ENCODE results near the gene ACAD9.
A peak's percentile ranks its signal among the peaks of the same experiment; 100 is the strongest.
"Not testable (repeated sequence)": the region's sequence is repeated elsewhere in the genome, so short reads cannot be mapped to it uniquely, and the experiment has no call there.

The ACAD9 gene

DNA sequence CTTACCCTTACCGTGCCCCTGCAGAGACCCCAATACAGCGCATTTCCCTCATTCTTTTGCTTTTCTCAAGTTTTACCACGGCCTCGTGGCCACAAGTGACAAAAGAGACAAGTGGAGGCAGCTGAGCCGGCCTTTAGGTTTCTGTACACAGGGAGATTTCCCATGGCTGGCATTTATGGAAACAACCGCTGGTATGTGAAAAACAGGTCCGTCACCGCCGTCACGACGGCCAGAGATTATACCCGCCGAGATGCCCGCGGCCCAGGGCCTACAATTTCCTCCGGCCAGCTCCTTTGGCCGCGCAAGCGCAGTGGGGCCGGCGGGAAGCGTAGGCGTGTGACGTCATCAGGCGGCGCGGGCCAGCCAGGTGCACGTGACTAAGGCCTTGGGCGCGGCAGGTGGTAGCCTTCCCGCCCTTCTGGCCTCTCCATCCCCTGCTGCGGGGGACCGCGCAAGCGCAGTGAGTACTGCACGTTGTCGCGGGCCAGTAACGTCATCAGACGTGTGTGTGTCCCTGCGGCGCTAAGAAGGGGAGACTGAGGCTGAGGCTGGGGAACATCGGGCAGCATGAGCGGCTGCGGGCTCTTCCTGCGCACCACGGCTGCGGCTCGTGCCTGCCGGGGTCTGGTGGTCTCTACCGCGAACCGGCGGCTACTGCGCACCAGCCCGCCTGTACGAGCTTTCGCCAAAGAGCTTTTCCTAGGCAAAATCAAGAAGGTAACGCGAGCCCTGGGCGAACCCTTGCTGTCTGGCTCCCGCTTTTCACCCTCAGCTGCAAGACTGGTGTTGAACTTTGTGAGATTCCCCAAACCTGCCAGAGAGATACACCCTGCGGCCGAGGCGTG, at the start of gene ACAD9:
Gene ACAD9 (plus strand): TSS at position 496 of the 845 bp plus-strand sequence. CDS start 72 bp downstream, at position 568.
- DNase-seq (ENCODE audit: low spot score), result peak; percentile 99

GRCh38 chr3:128829925-128830625, 49.3 kb upstream of the ACAD9 start:
- not testable (repeated sequence) for DNase-seq (ENCODE audit: low spot score)

GRCh38 chr3:128830762-128831161, 48.7 kb upstream of the ACAD9 start:
- DNase-seq (ENCODE audit: low spot score), result not testable (repeated sequence)

DNA sequence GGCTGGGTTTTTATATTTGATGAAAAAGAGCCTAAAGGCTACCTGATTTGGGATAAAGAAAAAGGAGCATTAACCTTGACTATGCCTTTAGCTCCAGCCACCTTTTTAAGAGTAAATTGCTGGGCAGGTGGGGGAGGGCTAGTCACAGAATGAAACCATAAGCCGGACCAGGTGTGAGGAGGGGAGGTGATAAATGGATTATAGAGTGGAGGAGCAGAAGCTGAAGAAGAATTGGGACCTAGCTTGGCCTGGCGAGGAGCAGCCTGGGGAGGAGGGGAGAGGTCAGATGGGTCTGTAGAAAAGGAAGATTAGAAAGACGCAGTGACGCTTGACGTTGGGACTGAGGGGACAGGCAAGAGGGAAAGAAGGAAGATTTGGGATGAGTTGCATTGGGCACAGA, 46.4 kb upstream of the ACAD9 start:
- not testable (repeated sequence) for DNase-seq (ENCODE audit: low spot score)

- no peak for DNase-seq (ENCODE audit: low spot score)
These were observed 44.3 kb upstream of the ACAD9 start for GRCh38 chr3:128835096-128835495.

GRCh38 chr3:128841926-128842920, 37.2 kb upstream of the ACAD9 start:
- DNase-seq (ENCODE audit: low spot score), result no peak

GRCh38 chr3:128844502-128844901, 34.9 kb upstream of the ACAD9 start:
- no peak for DNase-seq (ENCODE audit: low spot score)

DNA sequence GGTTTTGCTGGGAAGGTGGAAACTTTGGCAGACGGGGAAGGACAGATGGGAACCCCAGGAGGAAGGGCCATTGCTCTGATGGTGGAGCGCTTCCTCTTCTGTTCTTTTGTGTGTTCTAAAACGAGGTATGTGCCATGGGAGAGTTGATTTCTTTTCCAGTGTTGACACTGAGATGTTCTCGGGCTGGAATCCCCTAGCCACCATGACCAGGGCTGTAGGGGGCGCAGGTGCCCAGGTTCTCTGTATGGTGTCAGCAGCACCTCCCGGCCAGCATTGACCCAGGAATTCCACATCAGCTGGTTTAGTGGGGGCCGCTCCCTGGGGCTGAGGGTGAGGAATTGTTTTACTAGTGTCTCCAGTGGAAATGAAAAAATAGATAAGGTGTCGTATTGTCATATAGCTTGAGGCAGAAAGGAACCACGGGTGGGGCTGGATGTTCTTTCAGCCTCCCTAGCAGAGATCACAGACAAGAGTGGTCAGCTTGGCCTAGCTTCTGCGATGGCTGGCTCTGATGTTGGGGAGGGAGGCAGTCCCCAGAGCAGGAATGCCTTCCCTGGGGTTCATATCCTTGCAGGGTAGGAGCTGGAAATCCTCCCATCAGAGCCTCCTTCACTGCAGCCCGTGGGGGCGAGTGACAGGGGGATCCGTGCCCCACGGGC, 34.2 kb upstream of the ACAD9 start:
- DNase-seq (ENCODE audit: low spot score), result no peak

DNA sequence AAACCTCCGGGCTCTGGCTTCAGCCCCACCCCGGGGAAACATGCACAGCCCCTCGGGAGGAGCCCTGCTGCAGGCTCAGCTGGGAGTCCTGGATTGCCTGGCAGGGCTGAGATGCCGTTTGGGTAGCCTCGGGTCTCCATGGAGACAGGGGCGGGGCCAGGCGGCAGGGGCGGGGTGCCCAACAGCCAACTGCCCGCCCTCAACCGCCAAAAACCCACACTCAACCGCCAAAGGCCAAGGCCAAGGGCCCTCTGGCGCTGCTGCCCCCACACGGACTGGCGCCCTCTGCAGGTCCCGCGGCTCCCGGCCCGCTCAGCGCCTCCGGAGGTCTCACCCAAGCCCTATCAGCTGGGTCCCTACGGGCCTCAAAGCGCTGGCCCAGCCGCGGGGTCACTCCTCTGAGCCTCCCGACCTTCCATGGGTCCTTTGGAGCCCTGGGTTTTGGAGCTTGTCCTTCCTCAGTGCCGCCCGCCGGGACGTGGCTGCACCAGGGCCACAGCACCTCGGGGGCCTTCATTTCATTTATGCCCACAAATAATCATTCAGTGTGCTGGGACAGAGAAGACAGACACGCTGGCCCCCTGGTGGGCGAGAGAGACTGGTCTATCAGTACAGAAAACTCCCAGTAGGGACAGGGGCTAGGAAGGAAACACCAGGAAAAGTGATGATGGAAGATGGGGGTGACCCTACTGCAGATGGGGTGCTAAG, 33.5 kb upstream of the ACAD9 start:
- DNase-seq (ENCODE audit: low spot score), result peak; percentile 83

DNA sequence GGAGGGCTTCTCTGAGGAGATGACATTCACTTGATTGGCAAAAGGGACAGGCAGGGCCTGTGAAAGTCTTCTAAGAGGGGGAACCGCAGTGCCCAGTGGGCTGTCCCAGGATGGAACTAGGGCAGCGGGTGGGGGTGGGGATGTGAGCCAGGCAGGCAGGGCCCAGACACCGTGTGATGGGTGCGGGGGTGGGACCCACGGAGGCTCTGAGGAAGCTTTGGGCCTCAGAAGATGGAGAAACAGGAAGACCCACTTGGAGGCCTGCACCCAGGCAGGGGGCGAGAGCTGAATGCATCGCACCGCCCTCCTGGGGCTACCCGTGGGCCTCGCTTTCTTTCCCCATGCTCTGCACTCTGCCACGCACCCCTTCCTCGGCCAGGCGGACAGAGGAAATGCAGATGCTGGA, 32.9 kb upstream of the ACAD9 start:
- DNase-seq (ENCODE audit: low spot score), result no peak

DNA sequence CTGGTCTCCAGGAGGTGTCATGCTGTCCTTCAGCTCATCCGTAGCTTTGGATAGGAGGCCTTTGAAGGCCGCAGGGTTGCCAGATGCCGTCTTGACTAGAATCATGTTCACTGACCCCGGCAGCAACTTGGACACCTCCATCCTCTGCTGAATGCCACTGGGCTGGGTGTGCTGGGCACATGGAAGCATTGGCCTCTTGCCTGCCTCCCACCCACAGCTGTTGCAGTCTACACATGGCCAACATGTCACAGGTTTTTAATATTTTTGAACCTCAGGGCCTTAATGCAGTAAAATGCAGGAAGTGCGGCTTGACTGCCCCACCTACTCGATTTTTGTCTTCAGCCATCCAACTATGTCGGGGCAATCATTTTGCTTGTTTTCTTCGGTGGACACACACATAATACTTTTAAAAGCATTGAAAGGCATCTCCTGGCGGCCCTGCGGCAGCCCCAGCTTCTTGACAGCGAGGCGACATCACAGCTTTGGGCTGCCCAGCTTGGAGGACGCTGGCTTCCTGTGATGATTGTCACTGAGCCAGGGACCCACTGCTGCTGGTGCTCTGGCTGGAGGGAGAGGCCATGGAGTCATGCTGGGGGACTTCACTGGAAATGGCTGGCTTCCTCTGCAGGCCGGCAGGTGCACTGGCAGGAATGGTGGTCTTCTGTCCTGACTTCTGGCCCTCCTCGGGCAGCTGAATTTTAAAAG, 31.6 kb upstream of the ACAD9 start:
- no peak for DNase-seq (ENCODE audit: low spot score)

DNA sequence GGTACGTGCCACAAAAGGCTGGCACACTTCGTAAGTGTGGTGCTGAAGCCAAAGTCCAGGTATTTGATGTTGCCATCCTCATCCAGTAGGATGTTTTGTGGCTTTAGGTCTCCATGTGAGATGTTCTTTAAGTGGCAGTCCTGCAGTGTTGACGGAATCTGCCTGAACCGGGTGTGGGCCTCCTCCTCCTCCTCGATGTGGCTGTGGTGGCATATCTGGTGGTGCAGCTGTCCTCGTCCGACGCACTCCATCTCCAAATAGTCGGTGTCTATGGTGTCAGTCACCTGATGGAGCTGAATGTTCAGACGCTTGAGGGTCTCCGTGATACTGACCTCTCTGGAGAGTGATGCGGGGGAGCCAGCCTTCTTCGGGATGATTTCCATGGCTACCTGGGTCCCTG, 30.5 kb upstream of the ACAD9 start:
- no peak for DNase-seq (ENCODE audit: low spot score)

DNA sequence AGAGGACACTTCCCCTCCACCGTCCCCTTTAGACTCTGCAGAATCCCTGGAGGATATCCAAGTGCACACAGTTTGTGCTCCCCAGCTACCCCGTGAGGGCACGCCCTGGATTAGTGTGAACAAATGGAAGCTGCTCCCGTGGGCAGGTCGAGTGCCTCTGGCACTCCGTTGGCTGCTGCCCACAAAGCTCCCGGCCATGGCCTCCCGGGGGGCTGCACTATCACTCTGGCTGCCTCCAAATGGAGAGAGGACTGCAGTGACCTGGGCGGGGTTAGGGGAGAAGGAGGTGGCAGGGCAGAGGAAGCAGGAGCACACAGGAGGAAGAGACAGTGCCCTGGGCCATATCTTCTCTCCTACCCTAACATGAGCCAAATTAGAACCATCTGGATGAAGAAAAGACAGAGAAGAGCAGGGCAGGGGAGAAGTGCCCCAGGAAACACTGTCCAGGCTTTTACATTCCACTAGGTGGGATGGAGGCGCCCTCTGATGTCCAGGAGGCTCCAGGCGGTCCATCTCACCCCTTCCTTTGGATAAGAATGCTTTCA, 29.4 kb upstream of the ACAD9 start:
- no peak for DNase-seq (ENCODE audit: low spot score)

- DNase-seq (ENCODE audit: low spot score), result no peak
These were observed 28.9 kb upstream of the ACAD9 start for GRCh38 chr3:128850544-128850943.

DNA sequence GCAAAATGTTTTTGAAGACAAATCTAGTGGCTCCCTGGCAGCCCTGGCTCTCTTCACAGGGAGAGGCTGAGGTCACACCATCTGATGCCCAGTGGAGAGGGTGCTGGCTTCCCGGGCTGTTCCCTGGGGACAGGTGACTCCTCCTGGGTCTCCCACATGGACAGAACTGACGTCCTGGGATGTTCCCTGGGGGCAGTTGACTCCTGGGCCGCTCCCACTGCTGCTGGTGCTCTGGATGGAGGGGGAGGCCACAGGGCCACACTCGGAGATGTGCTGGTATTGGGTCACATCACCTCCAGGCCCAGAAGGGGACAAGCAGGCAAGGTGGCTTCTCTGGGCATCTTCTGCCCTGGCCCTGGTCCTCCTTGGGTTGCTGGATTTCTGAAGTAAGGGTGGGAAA, 27.8 kb upstream of the ACAD9 start:
- no peak for DNase-seq (ENCODE audit: low spot score)

- no peak for DNase-seq (ENCODE audit: low spot score)
These were observed 25.6 kb upstream of the ACAD9 start for GRCh38 chr3:128853826-128854225.

DNA sequence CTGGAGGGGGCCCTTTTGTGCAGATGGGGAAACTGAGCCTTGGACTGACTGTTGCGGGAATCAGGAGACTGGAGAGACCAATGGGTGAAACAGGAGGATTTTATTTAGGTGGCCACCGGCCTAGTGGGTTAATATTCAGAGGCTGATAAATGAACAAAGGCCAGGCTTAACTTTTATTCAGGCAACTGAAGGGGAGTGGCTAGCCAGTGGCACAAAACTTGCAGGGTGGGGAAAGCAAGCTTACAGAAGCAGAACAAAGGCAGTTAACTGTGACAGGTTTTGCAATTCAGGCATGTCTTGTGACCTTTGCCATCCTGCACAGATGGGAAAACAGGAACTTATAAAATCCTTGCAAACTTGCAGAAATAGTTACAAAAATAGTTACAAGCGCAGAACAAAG, 24.9 kb upstream of the ACAD9 start:
- peak; percentile 20 for DNase-seq (ENCODE audit: low spot score)

DNA sequence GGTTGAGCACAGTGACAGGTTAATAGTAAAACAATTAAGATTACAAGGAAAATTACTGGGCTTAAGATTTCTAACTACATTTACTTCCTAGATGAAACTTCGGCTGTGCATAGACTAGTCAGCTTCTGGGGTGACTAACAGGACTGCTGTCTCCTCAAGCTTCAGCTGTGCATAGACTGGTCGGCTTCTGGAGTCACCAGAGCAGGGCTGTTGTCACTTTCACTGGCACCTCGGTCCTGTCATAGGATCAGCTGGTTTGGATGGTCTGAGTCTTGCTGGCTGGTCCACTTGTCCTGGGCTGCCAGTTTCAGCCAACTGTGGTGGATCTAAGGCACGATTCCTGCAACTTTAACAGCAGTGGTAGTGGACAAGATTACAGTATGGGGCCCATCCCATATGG, 23.9 kb upstream of the ACAD9 start:
- no peak for DNase-seq (ENCODE audit: low spot score)

GRCh38 chr3:128858167-128858566, 21.3 kb upstream of the ACAD9 start:
- DNase-seq (ENCODE audit: low spot score), result no peak

GRCh38 chr3:128859630-128860029, 19.8 kb upstream of the ACAD9 start:
- no peak for DNase-seq (ENCODE audit: low spot score)
